NT2/D1 (cell line): ENCODE data around the gene CNPPD1.

ENCODE experiments used
- SUZ12 ChIP-seq: IDR thresholded peaks from 2 replicates; pipeline ENCODE4 v1.6.1; 2011; ENCODE audit not compliant: insufficient read length, insufficient read depth; ENCODE audit errors: extremely low read depth
- YY1 ChIP-seq: IDR thresholded peaks from 2 replicates; pipeline ENCODE4 v1.6.1; 2011; ENCODE audit not compliant: insufficient read length, insufficient read depth
- ZNF274 ChIP-seq: IDR thresholded peaks from 2 replicates; pipeline ENCODE4 v1.6.1; 2011; ENCODE audit warnings: mild to moderate bottlenecking, low read depth, low read length

GRCh38 chr2:219175928-219176817, 552 bp downstream of the CNPPD1 start:
- TF ChIP-seq YY1, result no peak
- TF ChIP-seq ZNF274, result no peak
- TF ChIP-seq SUZ12, result no peak
